NCI-H345 treated with DMSO at 0.1 percent for 48 hours (cell line): ENCODE measurements around the gene HIPK2.

Experiments
- DNase-seq: peaks from one replicate; lab custom pipeline; 2025; ENCODE audit not compliant: unreplicated experiment; lab: John Stamatoyannopoulos, UW

HIPK2 gene

GRCh38 chr7:139718141-139718540, 59.7 kb downstream of the HIPK2 start:
- DNase-seq = no peak

- no peak for DNase-seq
These were observed 61.4 kb downstream of the HIPK2 start for GRCh38 chr7:139716156-139716942.

GRCh38 chr7:139715194-139715815, 62.5 kb downstream of the HIPK2 start:
- no peak for DNase-seq

GRCh38 chr7:139714163-139714901, 63.5 kb downstream of the HIPK2 start:
- no peak for DNase-seq

GRCh38 chr7:139713526-139714162, 64.2 kb downstream of the HIPK2 start:
- DNase-seq = no peak

- no peak for DNase-seq
These were observed 64.7 kb downstream of the HIPK2 start for GRCh38 chr7:139713061-139713460.

- no peak for DNase-seq
These were observed 65.6 kb downstream of the HIPK2 start for GRCh38 chr7:139711991-139712743.

GRCh38 chr7:139710036-139710435, 67.8 kb downstream of the HIPK2 start:
- no peak for DNase-seq

- DNase-seq = no peak
These were observed 68.3 kb downstream of the HIPK2 start for GRCh38 chr7:139709485-139709884.

- no peak for DNase-seq
These were observed 69.3 kb downstream of the HIPK2 start for GRCh38 chr7:139708541-139708940.

- DNase-seq = no peak
These were observed 71.0 kb downstream of the HIPK2 start for GRCh38 chr7:139706837-139707236.

GRCh38 chr7:139704308-139704879, 73.4 kb downstream of the HIPK2 start:
- DNase-seq = no peak

- no peak for DNase-seq
These were observed 74.1 kb downstream of the HIPK2 start for GRCh38 chr7:139703487-139704307.

GRCh38 chr7:139702811-139703486, 74.8 kb downstream of the HIPK2 start:
- DNase-seq = no peak

GRCh38 chr7:139702313-139702731, 75.5 kb downstream of the HIPK2 start:
- DNase-seq = no peak

- DNase-seq = no peak
These were observed 75.9 kb downstream of the HIPK2 start for GRCh38 chr7:139701908-139702307.

GRCh38 chr7:139700505-139701235, 77.1 kb downstream of the HIPK2 start:
- DNase-seq = no peak
